Measurements from ENCODE around the gene PDE6A.
A peak's percentile ranks its signal among the peaks of the same experiment; 100 is the strongest.

Gene PDE6A

DNA sequence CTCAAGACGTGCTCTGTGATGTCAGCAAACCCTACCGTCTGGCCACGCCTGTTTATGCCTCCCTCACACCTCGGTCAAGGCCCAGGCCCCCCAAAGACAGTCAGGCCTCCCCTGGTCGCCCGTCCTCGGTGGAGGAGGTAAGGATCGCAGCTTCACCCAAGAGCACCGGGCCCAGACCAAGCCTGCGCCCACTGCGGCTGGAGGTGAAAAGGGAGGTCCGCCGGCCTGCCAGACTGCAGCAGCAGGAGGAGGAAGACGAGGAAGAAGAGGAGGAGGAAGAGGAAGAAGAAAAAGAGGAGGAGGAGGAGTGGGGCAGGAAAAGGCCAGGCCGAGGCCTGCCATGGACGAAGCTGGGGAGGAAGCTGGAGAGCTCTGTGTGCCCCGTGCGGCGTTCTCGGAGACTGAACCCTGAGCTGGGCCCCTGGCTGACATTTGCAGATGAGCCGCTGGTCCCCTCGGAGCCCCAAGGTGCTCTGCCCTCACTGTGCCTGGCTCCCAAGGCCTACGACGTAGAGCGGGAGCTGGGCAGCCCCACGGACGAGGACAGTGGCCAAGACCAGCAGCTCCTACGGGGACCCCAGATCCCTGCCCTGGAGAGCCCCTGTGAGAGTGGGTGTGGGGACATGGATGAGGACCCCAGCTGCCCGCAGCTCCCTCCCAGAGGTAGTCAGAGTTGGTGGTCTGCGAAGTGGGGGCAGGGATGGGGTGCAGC, 111.3 kb downstream of the PDE6A start:
- no peak for DNase-seq

DNA sequence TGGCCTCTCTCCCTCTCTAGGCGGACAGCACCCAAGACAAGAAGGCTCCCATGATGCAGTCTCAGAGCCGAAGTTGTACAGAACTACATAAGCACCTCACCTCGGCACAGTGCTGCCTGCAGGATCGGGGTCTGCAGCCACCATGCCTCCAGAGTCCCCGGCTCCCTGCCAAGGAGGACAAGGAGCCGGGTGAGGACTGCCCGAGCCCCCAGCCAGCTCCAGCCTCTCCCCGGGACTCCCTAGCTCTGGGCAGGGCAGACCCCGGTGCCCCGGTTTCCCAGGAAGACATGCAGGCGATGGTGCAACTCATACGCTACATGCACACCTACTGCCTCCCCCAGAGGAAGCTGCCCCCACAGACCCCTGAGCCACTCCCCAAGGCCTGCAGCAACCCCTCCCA, 112.0 kb downstream of the PDE6A start:
- DNase-seq: no peak

DNA sequence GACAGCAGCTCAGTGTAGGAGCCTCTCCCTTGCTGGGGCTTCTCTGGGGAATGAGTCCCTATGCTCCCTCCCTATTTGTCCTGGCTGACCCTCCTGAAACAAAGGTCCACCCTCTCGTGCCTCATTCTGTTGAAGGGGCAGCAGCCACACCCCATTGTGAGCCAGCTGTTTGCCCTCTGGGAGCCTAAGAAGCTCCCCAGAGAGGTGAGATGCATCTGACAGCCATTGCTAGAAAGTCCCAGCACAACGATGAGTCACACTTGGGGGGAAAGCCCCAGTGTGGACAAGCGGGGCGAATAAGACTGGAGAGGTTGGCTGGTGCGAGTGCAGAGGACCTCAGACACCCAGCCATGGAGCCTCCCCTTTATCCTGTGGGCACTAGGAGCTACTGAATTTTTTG, 113.1 kb downstream of the PDE6A start:
- no peak for DNase-seq

DNA sequence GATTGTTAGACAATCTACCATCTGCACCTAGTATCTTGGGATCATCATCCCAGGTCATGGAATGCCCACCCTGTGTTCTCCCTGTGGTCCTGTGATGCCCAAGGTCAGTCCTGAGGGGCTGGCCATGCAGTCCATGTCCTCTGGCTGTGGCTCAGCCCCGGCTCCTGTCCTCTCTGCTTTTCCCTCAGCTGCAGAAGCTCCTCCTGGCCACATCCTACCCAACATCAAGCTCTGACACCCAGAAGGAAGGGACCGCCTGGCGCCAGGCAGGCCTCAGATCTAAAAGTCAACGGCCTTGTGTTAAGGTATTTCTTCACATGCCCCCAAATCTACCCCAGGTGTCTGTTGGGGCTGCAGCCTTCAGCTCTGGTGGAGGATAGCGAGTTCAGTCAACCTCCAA, 114.0 kb downstream of the PDE6A start:
- DNase-seq: no peak

DNA sequence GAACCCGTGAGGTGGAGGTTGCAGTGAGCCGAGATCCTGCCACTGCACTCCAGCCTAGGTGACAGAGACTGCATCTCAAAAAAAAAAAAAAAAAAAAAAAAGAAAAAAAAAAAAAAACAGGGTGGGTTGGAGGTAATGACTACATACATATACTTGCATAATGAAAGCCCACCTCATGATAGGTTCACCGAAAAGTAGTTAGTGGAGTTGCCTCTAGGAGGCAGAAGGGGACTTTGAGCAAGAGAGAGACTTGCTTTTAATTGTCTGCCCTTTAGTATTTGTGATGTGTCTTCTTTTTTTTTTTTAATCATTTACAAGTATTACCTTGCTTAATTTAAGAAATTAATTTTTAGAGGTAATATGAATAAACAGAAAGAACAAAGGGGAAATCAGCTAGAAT, 114.6 kb downstream of the PDE6A start:
- DNase-seq: no peak

DNA sequence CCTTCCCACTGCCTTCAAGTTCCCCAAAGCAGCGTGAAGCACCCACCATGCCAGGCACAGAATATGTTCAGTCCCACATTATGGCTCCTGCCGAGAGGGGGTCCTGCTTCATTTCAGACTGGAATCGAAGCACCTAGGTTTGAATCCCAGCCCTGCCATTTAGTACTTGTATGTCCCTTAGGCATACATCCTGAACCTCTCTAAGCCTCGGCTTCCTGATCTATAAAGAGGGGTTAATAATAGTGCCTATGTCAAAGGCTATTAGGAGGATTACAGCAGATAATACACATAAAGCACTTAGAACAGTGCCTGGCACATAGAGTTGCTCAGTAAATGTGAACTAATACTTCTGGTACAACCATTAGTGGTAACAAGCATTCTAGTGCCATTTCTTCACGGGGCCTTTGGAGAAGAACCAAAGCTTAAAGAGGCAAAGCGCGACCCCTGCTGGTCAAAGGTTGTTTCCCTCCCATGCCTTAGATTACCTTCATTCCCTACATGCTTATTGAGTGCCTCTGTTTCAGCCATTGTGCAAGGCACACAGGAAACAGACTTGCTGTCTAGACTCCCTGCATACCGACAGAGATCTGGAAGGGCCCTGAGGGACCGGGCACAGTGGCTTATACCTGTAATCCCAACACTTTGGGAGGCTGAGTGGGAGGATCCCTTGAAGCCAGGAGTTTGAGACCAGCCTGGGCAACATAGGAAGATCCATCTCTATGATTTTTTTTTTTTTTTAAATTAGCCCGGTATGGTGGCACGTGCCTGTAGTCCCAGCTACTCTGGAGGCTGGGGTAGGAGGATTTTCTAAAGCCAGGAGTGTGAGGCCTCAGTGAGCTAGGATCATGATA, 116.2 kb downstream of the PDE6A start:
- peak; percentile 72 for DNase-seq

DNA sequence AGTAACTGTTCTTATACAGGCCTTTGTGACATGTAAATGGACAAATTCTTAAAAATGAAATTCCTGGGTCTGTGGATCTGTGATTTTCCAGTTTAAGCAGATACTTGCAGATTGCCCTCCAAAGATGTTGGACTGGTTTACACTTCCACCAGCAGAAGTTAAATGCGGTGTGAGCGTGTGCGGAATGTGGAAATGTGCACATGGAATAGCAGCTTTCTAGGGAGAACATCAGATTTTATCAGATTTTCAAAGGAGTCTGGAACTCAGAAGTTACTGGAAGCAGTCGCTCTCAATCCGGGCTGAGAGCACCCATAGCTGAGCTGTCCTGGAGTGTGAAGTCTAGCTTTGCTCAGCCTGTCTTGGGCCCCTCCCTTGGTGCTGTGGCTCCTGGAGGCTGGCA, 117.0 kb downstream of the PDE6A start:
- DNase-seq: no peak

DNA sequence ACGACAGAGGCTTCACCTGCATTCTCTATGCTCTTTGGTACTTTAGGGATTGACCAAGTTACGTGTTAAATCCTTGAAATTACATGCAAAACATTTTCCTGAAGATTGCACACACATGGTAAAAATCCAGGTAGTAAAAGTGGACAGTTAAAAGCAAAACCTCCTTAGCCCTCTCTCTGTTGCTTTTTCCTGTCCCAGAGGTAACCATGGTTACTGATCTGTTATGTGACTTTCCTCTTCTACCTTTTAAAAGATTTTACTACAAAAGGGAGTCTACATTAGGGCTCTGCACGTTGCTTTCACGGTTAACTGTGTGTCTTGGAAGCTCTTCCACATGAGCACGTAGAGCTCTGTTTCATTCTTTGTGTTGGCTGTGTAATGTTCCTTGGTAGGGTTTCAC, 117.5 kb downstream of the PDE6A start:
- DNase-seq: no peak

DNA sequence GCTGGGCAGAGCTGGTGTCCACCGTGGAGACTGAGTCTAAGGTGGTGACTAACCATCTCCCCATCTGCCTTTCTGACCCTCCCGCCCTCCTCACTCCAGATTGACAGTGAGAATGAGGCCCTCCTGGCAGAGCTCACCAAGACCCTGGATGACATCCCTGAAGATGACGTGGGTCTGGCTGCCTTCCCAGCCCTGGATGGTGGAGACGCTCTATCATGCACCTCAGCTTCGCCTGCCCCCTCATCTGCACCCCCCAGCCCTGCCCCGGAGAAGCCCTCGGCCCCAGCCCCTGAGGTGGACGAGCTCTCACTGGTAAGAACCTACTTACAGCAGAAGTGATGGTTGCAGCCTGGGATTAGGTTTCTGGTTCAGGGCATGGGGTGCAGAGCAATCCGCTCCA, 118.0 kb downstream of the PDE6A start:
- no peak for DNase-seq

DNA sequence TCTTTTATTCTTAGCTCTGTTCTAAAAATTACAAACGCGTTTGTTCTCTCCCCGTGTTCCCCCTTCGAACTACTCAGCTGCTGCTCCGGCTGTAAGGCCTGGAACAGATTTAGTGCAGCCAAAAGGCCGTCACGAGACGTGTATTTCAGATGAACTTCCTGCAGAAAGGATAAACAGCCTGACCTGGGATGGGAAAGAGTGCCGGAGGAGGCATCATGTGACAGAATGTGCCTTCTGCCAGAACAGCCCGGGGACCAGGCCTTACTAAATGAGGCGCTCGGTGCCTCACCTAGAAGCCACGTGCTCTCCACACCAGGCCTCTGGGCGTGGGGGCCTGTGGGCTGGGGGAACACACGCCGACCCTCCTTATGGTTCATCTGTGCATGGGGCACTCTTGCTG, 119.7 kb downstream of the PDE6A start:
- no peak for DNase-seq

DNA sequence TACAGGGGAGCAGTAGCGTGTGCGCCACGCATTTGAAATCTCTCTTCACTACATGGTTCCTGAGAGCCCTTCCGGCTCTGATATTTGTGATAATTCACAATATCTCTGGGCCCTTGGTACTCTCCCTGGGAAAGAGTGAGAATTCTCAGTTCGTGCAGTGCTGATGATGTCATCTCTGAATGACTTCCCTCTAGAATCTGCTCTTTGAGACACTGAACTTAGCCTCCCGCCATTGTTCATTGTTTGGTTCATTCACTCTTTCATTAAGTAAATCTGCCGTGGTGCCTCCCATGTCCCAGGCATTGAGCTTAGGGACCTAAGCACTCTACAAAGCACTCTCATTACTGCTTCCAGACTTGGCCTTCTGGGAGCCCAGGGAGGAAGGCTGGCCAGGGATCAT, 120.5 kb downstream of the PDE6A start:
- DNase-seq: no peak

DNA sequence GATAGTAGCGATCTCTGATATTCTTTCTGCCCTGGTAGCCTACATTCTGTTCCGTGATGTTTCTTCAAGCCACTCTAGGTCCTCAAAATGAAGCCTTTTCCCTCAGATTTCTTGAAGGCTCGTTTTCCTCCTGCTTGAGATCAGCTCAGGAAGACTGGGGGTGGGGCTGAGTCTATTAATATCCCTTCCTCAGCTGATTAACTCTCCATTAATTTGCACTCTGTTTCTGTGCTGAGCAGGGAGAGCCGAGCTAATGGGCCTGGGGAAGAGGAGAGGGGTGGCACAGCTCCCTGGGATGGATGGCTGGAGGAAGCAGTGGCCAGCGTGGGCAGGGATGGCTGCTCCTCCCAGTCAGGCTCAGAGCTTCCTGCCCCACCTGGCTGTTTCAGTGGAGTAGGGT, 121.2 kb downstream of the PDE6A start:
- DNase-seq: no peak

DNA sequence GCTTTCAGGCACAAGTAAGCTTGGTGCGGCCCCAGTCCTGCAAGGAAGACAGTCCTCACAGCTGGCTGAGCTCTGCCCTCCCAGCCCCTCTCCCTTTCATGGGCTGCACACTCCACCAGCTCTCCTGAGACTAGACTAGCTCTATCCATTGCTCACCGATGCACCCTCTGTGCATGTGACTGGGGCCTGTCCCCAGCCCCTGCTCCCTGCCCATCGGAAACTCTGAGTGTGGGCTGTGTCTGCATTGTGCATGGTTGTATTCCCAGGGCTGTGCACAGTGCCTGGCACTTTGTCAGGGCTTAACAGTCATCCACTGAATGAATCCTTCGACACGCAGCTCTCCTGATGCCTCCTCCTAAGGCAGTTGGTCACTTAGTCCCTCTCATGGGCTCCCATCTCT, 122.3 kb downstream of the PDE6A start:
- no peak for DNase-seq

DNA sequence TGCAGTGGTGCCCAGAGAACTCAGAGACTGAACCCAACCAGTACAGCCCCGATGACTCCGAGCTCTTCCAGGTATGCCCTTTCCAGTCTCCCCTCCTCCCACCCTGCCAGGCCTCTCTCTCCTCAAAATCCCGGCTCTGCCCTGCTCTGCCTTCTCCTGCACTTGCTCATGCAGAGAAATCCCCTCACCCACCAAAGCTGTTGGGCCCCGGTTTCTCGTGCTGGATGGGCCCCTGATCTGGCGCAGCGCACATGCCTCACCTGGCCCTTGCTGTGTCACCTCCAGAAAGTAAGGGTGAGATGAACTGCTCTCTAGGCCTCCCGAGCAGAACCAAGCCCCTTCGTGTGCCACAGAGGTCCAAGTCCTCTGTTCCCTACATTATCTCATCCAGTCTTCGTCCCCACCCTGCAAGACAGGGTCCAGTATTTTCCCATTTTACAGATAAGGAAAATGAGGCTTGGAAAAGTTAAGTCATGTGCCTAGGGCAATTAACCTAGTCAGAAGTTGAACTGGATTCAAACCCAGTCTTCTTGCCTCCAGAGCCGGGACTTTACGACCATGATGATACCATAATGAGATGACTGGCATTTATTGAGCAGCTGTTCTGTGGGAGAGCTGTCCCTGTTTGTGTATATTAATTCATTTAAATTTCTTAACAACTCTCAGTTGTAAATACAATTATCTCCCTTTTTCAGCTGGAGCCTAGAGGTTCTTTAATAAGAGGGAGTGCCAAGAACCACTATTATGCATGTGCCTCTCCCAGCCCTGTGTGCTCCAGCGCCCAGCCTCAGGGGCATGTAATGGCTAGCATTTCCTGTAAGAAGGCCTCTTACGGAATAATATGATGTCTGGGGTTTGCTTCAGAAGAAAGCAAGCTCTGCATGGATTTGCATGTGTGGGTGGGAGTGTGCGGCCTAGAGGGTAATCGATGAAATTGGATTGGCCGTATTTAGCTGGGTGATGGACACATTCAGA, 123.8 kb downstream of the PDE6A start:
- DNase-seq: no peak

DNA sequence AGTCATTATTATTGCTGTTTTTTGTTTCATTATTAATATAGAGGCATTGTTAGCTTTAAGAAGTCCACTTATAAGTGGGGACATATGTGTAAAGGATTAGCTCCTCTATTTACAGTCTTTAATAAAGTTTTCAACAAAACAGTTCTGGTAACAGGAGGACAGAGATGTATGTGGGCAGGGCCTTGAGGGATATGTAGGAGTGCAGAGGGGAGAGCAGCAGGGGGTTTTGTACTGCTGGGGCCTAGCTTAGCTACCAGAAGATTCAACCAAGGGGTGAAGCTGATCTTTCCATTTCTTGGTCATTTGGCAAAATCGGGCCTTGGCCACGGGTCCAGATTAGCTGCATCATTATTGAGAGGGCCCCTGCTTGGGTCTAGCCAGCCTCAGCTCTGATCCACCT, 124.6 kb downstream of the PDE6A start:
- no peak for DNase-seq

DNA sequence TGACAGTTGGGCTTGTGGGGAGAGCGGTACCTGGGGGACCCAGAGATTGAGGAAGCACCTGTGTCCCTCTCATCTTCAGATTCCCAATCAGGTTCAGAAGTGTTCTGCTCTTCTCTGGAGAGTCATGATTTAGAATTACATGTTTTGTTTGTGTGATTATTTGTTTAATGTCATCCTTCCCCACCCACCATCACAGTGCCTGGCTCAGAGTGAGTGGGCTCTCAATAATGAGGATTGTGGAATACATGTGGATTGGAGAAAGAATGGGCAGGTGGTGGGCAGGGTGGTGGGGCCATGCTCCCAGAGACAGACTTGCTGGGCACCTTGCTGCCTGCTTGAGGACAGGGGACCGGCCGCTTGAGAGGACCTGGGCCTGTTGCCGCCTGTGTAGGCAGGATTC, 126.5 kb downstream of the PDE6A start:
- no peak for DNase-seq

DNA sequence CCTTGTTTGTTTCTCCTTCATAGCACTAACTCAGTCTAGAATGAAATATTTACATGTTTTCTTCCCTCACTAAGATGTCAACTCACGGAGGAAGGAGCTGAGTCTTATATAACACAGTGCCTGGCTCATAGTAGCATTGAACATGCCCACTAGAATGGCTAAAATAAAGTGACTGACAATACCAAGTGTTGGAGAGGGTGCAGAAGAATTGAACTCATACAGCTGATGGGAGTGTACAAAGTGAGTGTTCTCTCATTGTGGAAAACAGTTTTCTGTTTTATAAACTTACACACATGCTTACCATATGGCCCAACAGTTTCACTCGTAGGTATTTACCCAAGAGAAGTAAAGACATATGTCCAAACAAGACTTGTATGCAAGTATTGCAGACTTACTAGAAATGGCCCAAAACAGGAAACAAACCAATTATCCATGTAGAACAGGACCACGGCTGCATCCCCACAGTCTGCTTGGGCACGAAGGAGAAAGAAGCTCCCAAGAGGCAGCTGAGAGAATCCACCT, 127.0 kb downstream of the PDE6A start:
- DNase-seq: no peak

DNA sequence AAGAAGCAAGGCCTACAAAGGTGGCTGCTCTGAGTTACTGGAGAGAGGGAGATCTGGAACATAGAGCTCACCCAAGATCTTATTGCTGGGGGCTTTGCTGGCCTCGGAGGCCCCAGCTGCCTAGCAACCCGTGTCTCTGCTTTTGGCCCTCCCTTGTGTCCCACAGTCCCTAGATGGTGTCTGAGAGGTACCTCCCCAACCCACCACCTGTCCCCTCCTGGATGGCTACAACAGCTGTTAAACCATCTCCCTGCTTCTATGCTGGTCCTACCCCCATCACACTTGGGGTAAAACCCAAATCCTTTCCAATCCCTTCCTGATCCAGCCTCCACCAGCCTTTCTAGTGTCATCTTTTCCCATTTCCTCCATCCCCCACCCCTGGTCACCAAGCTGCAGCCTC, 127.9 kb downstream of the PDE6A start:
- DNase-seq: no peak

DNA sequence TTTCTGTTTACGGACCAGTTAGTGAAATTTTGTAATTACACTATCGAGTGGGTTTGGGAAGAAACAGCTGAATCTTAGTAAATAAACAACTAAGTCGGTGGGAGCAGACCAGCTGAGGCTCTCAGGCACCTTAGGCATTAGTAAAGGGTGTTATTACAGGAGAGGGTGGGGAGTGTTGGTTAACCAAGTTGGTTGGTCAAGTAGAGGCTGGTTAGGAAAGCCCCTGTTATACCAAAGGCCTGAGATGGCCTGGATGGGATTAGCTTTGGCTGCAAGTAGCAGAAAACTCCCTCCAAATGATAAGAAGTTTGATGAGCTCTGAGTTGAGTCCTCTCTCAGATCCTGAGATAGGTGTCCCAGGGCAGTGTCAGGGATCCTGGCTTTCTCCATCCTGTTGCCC, 133.1 kb downstream of the PDE6A start:
- DNase-seq: no peak

DNA sequence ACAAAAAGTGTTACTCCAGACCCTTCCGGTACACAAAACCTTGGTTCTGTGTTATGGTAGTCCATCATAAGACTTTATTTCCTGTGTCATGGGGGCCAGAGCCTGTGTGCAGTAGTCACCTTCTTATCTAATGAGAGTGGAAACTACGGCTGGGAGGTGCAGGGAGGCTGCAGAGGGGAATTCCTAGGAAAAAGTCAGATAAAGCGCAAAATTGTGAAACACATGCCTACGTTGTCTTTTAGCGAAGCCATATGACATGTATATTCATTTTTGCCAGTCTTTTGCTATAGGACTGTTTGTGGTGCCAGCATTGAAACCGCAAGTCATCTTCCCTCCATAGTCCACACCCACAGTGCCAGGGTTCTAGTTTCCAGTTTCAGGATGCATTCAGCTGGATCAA, 133.7 kb downstream of the PDE6A start:
- no peak for DNase-seq

DNA sequence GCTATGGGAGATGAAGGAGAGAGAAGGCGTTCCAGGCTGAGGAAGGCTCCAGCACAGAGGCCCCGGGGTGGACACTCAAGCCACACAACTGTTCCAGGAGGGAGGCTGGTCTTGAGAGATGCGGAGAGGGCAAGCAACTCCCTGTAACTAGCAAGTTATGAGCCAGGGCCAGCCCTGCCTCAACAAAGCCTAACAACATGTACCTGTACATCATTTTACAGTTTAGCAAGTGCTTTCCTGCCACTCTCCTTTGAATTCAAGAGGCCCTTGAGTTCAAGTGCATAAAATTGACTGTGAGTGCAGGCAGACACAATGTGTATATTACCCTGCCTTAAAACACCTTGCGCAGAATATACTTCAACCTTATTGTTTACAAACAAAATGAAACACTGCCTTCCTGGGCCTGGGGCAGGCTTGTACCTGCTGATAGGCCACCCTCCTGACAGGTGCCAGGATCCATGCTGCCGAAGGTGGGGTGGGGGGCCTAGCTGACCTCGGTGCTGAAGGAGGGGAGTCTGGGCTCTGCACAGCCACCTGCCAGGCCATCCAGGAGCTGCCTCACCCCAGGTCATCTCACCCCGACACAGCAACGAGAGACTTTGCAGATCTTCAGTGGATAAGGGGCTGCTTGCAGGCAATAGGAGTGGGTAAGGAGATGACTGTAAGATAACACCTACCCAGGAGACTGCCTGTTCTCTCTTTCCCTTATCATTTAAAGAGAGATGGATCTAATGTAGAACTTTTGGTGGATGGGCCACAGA, 134.5 kb downstream of the PDE6A start:
- DNase-seq: no peak

DNA sequence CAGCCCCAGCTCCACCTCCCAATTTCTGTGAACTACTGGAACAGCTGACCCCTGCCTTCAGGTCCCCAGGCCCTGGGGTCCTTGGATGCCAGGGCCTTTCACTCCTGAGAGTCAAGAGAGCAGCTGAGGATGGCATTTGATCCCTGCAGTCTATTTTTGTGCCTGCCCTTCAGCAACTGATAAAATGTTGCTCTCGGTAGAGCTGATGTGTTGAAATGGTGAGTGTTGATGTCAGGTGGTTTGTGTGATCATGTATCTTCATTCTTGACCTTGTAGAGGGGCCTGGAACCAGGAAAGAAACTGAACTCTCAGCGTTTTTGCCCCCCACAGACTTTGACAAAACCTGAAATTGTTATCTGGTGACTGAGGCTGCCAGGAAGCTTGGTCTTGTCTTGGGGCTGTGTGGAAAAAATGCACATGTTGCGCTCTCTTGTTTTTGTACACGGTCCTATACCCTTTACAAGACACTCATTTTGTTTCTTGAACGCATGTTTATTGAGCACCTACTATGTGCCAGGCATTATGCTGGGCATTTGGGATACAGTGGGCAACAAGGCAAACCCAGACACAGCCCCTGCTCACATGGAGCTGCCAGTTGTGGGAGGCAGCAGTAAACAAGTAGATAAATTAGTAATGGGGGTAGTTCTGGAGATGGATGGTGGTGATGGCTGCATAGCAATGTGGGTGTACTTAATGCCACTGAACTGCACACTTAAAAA, 136.2 kb downstream of the PDE6A start:
- DNase-seq: no peak

Measured in activated CD4-positive, alpha-beta T cell treated with anti-CD3 and anti-CD28 coated beads for 1 hour (primary cell).